GM19372 (cell line): Measurements from ENCODE around the gene RTF1.

Experiments
- ATAC-seq: cut with Tn5 transposase; IDR thresholded peaks from one replicate; pipeline ENCODE4 v1.9.1; 2021; ENCODE audit warnings: mild to moderate bottlenecking, low read depth, moderate library complexity; ENCODE audit not compliant: unreplicated experiment

RTF1 gene

DNA sequence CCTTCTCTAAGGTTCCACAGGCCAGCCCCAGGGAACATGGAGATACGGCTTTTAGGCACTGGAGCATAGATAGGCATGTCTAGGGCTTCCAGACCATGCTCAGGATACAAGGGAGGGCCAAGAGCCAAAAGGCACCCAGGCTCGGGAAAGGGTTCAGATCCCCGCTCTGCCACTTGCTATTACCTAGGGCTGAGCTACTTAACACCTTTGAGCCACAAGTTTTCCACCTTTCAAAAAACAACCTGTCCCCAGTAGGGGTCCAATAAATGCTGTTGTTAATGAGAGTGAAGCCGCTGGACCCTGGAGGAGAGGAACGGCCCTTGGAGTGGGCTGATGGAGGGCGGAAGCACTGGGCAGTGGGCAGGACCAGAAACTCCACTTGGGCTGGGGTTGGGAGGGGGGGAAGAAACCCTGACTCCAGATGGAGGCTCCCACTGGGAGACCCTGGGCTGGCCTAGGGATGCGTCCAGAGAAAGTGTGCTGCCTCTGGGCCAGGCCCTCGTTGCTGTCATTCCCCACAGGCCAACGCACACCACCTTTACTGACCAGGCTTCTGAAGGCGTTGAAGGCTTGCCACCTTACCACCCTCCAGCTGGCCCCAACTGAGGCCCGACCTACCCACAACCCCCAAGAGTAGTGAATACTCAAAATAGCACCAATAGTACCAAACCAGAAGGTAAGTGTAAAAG lies 68.2 kb downstream of the RTF1 start:
- no peak for ATAC-seq

DNA sequence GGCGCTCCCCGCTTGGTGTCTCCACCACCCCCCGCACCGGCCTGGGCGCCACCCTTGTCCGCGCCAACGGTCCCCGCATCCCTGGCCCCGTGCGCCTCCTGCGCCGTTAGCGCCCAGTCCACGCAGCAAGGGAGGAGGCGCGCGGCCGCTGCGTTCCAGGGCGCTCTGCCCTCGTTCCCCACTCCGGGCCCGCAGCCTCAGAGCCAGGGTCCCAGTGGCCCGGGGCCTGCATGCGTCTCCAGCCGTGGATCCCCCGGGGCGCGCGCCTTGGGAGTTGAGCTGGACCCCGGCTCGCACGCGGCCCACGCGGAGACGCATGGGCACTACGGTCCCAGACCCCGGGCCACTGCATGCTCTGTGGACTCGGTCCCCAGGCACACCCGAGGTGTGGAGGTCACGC lies 69.4 kb downstream of the RTF1 start:
- ATAC-seq = no peak

DNA sequence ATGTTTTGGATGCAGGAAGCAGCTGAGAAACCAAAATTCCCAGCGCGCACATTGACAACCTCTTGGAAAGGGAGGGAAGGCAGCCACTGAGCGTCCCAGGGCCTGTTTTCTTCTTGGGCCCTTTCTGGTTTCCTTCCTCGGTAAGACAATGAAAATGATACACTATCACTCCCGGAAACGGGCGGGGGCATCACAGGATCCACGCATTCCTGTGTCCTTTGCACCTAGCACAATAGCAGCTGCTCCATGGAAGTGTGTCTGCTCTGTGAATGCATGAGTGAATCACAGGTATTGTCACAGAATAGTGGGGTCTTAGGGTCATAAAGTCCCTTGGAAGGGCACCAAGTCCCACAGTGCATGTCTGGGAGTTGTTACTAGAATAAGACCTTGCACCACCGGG lies 70.5 kb downstream of the RTF1 start:
- ATAC-seq = no peak

DNA sequence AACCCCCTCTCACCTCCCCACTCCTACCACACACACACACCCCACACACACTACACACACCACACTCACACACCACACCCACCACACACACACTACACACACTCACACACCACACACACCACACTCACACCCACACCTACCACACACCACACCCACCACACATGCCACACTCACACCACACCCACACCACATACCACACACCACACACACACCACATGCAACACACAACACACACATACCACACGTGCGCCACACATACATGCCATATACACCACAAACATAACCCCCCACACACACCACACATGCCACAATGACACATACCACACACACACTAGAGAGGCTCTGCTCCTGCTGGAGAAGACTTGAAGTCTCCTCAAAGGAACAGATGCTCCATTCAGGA lies 70.9 kb downstream of the RTF1 start:
- no peak for ATAC-seq

DNA sequence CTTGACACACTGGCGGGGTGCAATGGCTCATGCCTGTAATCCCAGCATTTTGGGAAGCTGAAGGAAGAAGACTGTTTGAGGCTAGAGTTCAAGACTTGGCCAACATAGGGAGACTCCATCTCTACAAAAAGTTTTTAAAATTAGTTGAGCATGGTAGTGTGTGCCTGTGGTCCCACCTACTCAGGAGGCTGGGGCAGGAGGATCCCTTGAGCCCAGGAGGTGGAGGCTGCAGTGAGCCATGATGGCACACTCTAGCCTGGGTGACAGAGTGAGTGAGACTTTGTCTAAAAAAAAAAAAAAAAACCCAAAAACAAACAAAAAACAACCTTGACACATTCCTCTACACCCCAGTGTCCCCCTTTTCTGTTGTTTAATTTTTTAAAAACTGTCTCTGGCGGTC lies 72.7 kb downstream of the RTF1 start:
- no peak for ATAC-seq

DNA sequence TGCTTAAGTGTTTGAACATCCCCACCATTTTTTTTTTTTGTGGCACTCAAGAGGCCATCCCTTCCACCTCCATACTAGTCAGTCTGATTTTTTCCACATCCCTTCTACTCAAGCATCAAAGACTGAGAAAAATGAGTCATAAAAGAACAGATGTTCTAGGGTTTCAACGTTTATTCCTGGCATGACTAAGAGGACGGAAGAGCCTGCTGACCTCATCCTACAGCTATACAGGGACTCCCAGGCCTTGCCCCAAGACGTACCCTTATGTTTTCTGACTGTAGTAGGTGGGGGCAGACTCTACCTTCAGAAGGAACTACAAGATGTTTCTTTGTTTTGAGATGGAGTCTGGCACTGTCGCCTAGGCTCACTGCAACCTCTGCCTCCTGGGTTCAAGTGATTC lies 73.5 kb downstream of the RTF1 start:
- ATAC-seq = no peak

DNA sequence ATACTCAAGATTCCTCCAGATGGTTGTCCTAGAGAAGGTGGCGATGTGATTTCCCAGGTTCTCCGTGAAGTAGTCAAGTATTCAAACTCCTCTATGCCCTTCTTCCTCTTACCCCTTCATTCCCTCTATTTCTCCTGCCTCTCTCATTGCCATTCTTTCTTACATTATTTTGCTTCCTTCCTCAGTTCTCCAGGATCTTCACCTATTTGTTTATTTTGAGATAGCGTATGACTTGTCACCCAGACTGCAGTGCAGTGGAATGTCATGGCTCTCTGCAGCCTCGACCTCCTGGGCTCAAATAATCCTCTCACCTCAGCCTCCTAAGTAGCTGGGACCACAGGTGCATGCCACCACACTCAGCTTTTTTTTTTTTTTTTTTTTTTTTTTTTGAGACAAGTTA lies 75.0 kb downstream of the RTF1 start:
- no peak for ATAC-seq

DNA sequence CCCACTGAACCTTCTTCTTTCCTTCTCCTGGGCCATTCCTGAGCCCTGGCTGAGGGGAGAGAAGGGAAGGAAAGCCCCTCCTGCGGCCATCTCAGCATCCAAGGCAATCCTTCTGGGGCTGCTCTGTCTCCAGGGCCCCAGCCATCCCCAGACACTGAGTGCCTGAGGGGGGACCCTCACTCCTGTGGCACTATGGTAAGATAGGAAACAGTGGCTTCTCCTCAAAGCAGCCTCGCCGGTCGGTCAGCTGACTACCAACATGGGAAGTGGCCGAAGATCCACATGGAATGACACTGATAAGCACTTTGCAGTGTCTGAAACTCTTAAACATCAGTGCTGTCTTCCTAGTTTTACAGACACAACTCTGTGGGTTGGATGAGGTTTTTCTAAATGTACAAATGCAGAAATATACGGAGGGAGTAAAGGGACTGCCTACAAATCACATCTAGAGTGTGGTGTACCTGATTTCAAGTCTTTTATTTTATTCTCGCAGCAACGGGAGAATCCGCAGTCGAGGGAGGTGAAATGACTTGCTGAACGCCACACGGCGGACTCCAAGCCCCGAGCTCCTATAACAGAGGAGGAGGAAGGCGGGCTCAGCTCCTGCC lies 75.8 kb downstream of the RTF1 start:
- ATAC-seq = no peak

DNA sequence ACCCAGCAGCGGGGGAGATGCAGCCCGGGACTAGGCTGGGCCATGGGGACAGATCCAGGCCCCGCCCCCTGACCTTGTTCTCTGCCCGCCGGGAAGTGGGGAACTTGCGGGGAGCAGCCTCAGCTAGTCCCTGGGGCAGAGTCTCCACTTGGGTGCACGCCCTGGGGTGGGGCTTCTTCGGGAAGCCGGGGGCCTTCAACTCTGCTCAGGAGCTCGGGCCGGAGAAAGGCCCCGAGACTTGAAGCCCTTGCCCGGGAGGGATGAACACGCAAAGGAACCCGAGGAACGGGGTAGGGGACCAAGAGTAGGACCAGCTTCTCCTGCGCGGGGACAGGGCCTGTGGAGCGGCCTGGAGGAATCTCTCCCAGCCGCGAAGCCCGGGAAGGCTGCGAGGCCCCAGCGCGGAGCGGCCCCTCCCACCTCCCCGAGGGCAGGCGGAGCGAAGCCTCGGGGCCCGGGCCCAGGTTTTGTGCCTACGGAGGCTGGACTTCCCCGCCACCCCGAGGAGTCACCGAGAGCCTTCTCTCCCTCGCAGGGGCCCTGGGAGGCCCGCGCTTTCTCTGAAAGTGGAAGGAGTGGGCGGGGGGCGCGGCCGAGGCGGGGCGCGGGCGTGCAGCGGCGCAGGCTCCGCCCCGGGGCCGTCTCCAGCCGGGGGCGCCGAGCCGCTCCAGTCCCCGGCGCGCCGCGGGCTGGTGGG lies 76.5 kb downstream of the RTF1 start, which contains the start of gene ITPKA:
Gene ITPKA (plus strand): TSS at position 670 of the 697 bp plus-strand sequence. CDS start 54 bp downstream, outside the sequence.
- ATAC-seq = peak; percentile 75

DNA sequence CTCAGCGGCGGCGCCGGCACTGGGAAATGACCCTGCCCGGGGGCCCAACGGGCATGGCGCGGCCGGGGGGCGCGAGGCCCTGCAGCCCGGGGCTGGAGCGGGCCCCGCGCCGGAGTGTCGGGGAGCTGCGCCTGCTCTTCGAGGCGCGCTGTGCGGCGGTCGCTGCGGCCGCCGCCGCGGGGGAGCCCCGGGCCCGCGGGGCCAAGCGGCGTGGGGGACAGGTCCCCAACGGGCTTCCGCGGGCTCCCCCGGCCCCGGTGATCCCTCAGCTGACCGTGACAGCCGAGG lies 77.0 kb downstream of the RTF1 start:
- ATAC-seq = no peak

DNA sequence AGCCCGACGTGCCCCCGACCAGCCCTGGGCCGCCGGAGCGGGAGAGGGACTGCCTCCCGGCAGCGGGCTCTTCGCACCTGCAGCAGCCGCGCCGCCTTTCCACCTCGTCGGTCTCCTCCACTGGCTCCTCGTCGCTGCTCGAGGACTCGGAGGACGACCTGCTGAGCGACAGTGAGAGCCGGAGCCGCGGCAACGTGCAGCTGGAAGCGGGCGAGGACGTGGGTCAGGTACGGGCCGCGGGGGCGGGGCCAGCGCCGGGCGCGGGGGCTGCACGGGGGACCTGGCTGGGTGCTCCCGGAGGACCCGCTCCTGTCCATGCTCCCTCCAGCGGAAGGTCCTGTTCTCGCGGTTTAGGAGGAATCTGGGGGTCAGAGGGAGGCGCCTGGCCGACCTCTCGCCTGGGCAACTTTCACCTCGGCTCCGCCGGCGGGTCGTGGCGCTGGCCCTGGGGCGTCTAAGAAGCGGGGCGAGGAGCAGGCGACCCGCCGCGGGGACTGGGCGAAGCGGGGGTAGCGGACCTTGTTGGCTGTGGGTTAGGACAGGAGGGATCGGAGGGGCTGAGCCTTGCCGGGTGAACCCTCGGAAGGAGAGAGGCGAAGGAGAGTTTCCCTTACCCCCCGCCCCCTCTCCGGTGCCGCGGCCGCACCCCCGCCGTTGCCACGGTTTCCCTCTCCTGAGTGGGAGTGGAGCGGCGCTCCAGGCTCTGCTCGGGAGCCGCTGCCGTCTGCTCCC lies 77.5 kb downstream of the RTF1 start:
- peak; percentile 13 for ATAC-seq

DNA sequence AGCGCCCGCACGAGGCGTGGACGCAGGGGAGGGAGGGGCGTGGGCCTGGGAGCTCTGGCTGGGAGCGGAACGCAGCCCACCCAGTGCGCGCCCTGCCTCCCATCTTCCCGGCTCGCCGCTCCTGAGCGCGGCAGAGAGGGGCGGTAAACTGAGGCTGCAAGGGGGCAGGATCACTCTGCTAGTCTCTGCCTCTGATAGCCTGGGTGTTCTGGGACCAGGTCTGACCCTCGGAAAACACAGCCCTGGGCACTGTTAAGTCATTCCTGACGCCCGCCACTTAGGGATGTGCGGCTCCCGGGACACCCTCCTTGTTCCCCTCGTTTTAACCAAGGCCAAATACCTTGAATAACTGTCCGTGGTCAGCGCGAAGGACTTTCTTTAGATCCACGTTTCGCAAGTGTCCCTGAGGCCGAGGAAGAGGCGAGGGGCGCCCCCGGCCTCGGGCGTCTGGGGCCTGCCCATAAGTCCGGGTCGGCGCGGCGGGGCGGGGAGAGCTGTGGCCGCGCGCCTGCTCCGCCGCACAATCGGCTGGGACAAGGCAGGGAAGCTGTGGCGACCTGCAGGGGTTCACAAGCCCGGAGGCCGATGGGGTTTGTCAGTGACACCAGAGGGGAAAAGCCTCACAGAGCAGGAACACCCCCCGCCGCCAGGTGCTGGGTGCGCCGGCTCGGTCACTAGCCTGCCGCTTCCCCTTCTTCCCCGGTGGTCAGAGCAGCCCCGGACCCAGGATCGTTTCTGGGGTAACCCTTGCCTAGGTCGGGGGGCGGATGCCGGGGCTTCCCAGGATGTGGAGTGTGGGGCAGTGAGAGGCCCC lies 78.2 kb downstream of the RTF1 start:
- ATAC-seq = no peak

DNA sequence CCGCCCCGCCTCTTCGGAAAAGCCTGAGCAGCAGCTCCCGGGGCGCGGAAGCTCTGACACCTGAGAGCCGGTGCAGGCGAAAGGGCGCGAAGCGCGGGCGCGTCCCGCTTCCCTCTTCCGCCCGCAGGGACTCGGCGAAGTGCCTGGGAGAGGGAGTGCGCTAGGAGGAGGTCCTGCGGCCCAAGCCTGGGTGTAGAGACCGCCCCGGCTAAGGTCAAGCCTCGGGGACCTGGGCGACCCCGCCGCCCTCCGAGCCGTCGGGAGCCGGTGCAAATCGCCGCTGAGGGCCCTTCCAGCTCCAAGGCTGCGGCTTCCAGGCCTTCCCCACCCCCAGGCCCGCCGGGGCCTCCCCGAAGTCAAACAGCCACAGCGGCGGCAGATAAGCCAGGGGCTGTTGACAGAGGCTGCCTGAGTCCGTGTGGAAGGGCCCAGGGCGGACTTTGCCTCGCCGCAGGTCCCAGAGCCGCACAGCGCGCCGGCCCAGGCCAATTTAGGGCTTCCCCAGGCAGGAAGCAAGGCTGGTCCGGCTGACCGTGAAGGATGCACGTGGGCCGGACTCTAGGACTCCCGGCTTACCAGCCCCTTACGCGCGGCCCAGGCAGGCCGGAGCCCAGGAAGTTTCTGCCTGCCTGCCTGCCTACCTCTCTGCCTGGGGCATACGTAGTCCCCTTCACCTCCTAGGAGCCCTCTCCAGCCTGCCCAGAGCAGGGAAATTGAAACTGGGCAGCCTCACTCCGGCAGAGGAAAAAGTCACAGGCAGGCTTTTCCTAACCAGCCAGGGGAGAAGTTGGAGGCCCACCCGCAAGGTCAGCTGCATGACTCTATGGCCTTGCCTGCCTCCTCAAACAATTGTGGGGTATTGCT lies 79.1 kb downstream of the RTF1 start:
- ATAC-seq = no peak

DNA sequence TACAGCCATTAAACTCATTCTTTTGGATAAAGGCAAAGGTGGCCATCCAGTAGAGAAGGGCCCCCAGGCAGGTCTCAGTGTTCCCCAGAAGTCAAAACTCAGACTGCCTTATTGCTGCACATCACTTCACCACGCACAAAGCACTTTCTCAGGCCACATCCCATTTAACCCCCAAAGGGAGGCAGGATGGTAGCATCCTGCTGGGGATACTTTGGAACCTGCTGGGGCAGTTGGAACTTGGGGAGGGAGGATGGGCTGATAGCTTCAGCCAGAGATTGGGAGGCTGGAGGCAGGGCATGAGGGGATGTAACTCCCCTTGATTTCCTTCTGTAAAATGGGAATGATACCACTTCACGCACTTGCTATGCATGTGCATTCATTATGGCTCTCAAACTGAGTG lies 81.8 kb downstream of the RTF1 start:
- ATAC-seq = no peak

DNA sequence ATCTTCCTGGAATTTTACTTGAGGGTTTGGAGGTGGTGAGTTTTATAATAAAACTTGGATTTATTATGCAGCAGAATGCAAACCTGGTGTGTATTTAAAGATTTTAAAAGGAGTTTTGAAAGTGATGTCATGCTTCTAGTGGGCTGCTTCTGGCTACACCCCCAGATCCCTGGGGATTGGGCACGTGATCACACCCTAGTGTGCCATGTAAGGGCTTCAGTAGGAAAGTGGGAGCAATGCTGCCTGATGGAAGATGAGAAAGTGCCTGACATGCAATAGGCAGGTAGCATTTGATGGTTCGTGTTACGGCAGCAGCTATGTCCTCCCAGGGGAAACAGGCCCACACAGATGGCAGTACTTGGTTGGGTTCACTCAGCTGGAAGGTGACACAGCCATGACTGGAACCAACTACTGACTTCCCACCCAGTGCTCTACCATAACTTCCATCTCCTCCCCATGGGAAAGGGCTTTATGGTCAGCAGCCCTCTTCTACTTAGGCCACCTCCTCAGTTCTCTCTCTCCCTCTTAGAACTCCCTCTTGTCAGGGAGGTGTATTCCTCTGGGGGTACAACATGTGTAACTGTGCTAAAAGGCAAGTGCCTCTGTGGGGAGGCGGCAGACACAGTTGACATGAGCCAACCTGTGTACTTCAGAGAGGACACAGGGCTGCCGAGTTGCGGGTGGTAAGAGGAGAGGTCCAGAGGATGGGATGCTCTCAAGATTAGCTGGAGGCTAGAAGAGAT lies 82.4 kb downstream of the RTF1 start:
- ATAC-seq = no peak

DNA sequence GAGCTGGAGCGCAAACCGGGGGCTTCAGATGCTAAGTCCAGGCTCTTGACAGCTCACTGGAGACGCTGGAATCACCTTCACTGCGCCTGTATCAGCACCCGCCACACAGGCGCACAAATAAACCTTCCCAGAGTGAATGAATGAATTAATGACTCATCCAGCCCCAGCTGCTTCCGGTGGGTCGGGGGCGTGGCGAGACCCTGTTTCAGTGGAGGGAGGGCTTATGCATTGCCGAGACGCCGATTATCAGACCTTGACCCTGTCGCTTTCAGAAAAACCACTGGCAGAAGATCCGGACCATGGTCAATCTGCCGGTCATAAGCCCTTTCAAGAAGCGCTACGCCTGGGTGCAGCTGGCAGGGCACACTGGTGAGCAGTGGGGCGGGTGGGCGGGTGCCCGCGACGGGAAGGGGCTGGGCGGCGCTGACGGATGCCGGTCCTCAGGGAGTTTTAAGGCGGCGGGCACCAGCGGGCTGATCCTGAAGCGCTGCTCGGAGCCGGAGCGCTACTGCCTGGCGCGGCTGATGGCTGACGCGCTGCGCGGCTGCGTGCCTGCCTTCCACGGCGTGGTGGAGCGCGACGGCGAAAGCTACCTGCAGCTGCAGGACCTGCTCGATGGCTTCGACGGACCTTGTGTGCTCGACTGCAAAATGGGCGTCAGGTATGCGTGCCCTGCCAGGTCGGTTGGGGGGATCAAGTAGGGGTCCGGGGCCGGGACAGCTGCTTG lies 84.5 kb downstream of the RTF1 start:
- ATAC-seq = no peak

DNA sequence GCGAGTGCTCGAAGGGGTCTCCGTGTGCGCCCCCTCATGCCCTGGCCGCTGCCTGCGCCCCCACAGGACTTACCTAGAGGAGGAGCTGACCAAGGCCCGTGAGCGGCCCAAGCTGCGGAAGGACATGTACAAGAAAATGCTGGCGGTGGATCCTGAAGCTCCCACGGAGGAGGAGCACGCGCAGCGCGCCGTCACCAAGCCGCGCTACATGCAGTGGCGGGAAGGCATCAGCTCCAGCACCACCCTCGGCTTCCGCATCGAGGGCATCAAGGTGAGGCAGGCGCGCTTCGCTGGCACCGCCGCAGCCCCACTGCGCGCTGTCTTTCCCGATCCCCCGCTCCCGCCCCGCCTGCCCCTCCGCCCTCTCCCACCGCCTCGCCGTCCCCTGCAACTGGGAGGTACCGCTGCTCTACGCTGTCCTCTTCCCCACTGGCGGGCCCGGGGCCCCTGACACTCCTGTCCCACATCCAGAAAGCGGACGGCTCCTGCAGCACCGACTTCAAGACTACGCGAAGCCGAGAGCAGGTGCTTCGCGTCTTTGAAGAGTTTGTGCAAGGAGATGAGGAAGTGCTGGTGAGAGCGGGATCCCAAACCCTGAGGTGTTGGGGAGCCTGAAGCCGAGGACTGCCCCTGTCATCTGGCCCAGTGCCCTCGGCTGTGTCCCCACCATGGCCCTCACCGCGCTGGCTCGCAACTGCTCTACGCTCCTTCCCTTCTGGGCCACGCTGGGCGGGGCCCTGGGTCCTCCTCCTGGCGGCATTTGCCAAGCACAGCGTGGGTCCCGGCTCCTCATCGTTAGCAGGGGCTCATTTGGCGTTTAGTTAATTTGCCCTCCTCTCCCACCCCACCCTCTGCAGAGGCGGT lies 85.3 kb downstream of the RTF1 start:
- ATAC-seq = no peak
